Measurements from ENCODE around the gene SH3RF1.
"Not testable (repeated sequence)": the region's sequence is repeated elsewhere in the genome, so short reads cannot be mapped to it uniquely, and the experiment has no call there.

SH3RF1 gene

DNA sequence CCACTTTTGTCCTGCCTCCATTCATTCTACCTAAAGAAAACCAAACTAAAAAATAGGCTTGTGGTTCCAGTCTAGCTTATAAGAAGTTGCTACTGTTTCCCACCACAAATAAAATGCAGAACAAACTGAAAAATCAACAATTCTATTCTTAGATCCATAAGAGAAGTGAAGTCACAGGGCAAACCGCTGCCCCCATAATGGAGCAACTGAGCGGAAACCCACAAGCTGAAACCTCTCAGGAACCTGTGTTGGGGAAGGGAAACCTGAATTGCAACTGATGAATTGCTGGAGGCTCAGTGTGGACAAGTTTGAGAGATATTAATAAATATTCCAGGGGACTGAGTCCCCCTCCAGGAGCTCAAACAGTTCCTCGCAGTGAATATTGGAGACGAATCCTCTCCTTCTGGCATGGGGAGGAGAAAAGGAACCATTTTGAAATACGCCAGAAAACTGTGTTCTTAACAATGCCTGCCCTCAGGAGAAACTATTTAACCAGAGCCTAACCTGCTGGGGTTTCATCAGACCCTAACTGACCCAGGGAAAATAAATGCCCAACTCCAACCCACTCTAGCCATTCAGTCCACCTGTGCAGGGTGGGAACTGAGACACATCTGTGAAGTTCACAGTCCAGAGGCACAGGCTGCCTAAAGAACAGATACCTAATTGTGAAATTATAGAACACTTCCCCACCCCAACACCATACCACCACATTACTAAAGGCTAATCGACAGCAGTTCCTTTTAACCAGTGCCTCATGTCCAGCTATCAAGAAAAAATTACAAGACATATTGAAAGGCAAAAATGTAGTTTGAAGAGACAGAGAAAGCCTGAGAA is 22.8 kb upstream of the SH3RF1 start:
- DNase-seq (ENCODE audit: low read depth): no peak
- TF ChIP-seq, protein P1, sequence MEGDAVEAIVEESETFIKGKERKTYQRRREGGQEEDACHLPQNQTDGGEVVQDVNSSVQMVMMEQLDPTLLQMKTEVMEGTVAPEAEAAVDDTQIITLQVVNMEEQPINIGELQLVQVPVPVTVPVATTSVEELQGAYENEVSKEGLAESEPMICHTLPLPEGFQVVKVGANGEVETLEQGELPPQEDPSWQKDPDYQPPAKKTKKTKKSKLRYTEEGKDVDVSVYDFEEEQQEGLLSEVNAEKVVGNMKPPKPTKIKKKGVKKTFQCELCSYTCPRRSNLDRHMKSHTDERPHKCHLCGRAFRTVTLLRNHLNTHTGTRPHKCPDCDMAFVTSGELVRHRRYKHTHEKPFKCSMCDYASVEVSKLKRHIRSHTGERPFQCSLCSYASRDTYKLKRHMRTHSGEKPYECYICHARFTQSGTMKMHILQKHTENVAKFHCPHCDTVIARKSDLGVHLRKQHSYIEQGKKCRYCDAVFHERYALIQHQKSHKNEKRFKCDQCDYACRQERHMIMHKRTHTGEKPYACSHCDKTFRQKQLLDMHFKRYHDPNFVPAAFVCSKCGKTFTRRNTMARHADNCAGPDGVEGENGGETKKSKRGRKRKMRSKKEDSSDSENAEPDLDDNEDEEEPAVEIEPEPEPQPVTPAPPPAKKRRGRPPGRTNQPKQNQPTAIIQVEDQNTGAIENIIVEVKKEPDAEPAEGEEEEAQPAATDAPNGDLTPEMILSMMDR (IDR thresholded peaks at IDR 0.05; ENCODE audit: control insufficient read depth, insufficient read depth, low read depth, low read length, missing control alignments): no peak
- no peak overlapping the region for H3K4me3 ChIP-seq (ENCODE audit: control insufficient read depth, low read depth, low read length)

DNA sequence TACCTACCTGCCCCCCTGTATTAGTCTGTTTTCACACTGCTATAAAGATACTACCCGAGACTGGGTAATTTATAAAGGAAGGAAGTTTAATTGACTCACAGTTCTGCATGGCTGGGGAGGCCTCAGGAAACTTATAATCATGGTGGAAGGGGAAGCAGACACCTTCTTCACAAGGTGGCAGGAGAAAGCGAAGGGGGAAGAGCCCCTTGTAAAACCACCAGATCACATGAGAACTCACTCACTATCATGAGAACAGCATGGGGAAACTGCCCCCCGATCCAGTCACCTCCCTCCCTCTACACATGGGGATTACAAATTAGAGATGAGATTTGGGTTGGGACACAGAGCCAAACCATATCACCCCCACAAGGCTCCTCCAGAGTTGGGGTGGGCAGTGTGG is 17.2 kb upstream of the SH3RF1 start:
- H3K4me3 ChIP-seq (ENCODE audit: control insufficient read depth, low read depth, low read length); DNase-seq (ENCODE audit: low read depth): not testable (repeated sequence)

- TF ChIP-seq, protein P1 (IDR thresholded peaks at IDR 0.05; ENCODE audit: control insufficient read depth, insufficient read depth, low read depth, low read length, missing control alignments): peak; percentile 15
- no peak overlapping the region for H3K4me3 ChIP-seq (ENCODE audit: control insufficient read depth, low read depth, low read length)
- DNase-seq (ENCODE audit: low read depth): no peak
Measured at GRCh38 chr4:169286562-169287301, 16.0 kb upstream of the SH3RF1 start.

- no peak overlapping the region for H3K4me3 ChIP-seq (ENCODE audit: control insufficient read depth, low read depth, low read length)
- TF ChIP-seq, protein P1 (IDR thresholded peaks at IDR 0.05; ENCODE audit: control insufficient read depth, insufficient read depth, low read depth, low read length, missing control alignments): no peak
- peak; percentile 90 for DNase-seq (ENCODE audit: low read depth)
Measured at GRCh38 chr4:169283114-169283509, 12.4 kb upstream of the SH3RF1 start.

DNA sequence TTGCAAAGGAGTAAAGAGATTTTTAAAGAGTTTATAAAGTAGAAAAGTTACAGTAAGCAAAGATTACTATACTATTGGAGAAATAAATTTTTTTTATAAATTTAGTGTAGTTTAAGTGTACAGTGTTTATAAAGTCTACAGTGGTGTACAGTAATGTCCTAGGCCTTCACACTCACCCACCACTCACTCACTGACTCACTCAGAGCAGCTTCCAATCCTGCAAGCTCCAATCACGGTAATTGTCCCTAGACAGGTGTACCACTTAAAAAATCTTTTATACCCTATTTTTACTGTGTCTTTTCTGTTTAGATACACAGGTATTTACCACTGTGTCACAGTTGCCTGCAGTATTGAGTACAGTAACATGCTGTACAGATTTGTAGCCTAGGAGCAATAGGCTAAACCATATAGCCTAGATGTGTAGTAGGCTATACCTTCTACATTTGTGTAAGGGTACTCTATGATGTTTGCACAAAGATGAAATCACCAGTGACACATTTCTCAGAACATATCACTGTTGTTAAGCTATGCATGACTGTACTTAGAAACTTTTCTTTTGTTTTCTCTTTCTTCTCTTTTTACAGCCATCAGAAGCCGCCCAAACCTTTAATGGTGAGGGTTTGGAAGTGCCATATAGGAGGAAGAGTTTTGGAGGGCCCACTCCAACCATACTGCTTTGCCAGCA is 11.8 kb upstream of the SH3RF1 start:
- DNase-seq (ENCODE audit: low read depth): no peak
- no peak overlapping the region for H3K4me3 ChIP-seq (ENCODE audit: control insufficient read depth, low read depth, low read length)
- TF ChIP-seq, protein P1 (IDR thresholded peaks at IDR 0.05; ENCODE audit: control insufficient read depth, insufficient read depth, low read depth, low read length, missing control alignments): no peak

GRCh38 chr4:169279108-169279507 is 8.4 kb upstream of the SH3RF1 start:
- H3K4me3 ChIP-seq (ENCODE audit: control insufficient read depth, low read depth, low read length): no peak overlapping the region
- TF ChIP-seq, protein P1 (IDR thresholded peaks at IDR 0.05; ENCODE audit: control insufficient read depth, insufficient read depth, low read depth, low read length, missing control alignments): no peak
- DNase-seq (ENCODE audit: low read depth): no peak

All from AG09309 (cell line).